Measurements from ENCODE around the gene BTBD10. TPM values are rescaled to one million over a fixed set of nuclear protein-coding genes. Genes with fewer than 3 reads are reported as not detected.

Gene BTBD10
- 77.2 and 78.1 TPM in 2 replicates for total RNA-seq

DNA sequence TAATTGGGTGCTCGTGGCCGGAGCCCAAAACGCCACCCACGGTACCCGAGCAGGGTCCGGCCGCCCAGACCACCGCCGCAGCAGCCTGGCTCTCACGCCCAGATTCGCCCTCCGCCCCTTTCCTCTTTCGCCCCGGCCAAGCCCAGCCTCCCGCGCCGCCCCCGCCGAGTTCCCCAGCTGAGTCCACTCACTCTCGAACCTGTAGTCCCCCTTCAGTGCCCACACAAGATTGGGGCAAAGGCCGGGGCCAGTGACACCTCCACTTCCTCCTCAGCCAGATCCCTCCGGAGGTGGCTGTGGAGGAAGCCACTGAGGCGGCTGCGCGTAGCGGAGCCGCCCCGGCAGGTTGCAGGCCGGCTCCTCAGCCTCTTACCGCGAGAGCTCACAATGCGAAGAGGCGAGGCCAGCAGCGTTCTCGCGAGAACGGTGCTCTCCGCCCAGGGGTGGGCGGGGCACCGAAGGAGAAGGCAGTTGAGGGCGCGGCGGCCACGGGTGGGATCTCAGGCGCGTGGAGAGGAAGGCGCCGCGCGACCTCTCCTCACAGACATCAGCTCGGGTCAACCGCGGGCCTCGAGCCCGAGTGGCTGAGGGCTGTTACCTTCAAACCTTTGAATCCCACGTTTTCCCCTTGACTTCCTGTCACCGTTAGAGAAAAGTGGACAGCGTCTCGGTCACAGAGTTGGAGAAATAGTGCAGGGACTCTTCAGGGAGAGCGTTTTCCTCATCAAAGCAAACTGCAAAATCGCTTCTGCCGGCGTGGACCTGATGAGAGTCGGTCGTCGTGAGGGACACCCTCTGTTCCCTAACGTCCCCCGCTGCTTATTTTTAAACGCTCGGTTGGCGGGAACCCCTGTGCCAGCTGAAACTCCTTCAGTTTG, at the start of gene BTBD10:
Gene BTBD10, minus strand, starts transcription at position 322 of the 878 bp plus-strand sequence. CDS start 18,098 bp downstream, outside the sequence.

DNA sequence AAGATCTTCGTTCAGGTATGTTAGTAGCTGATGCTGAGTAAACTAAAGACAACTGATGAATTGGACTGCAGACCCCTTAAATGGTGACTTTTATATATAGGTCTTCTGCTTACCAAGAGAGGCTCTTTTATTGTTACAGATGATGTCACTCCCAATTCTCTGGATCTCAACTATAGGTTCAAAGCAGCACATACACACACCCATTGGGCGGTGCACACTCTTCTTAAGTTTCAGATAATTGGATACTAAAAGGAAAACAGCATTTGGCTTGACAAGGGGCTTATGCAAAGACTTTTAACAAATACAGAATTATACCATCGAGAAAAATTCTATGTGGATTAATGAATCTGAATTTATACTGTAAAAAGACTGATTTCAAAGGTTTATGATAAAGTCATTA, 32.9 kb upstream of the BTBD10 start, which contains the start of gene PTH:
Gene PTH, minus strand, starts transcription at position 69 of the 400 bp plus-strand sequence. CDS start 3,142 bp downstream, outside the sequence.

Other genes starting within 250 kb of the BTBD10 start
- gene BMAL1, start 185.4 kb downstream of the BTBD10 start, total RNA-seq = 11.1 and 13.9 TPM in 2 replicates
- not detected in 2 replicates for gene PTH, start 32.8 kb upstream of the BTBD10 start, total RNA-seq
- 30.1 and 36.0 TPM in 2 replicates for gene FAR1, start 205.4 kb upstream of the BTBD10 start, total RNA-seq

All from mammary microvascular endothelial cell (primary cell).